ENCODE data around the gene NFAT5.
"Not testable (repeated sequence)": the region's sequence is repeated elsewhere in the genome, so short reads cannot be mapped to it uniquely, and the experiment has no call there.

- TF ChIP-seq, protein P1, sequence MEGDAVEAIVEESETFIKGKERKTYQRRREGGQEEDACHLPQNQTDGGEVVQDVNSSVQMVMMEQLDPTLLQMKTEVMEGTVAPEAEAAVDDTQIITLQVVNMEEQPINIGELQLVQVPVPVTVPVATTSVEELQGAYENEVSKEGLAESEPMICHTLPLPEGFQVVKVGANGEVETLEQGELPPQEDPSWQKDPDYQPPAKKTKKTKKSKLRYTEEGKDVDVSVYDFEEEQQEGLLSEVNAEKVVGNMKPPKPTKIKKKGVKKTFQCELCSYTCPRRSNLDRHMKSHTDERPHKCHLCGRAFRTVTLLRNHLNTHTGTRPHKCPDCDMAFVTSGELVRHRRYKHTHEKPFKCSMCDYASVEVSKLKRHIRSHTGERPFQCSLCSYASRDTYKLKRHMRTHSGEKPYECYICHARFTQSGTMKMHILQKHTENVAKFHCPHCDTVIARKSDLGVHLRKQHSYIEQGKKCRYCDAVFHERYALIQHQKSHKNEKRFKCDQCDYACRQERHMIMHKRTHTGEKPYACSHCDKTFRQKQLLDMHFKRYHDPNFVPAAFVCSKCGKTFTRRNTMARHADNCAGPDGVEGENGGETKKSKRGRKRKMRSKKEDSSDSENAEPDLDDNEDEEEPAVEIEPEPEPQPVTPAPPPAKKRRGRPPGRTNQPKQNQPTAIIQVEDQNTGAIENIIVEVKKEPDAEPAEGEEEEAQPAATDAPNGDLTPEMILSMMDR (IDR thresholded peaks at IDR 0.05; ENCODE audit: borderline replicate concordance, extremely low read depth, low read length, poor library complexity, severe bottlenecking) = not testable (repeated sequence)
- not testable (repeated sequence) for TF ChIP-seq EZH2 (IDR thresholded peaks at IDR 0.05; ENCODE audit: borderline replicate concordance, low read depth, low read length, severe bottlenecking)
Observed at GRCh38 chr16:69584493-69584892, 18.7 kb downstream of the NFAT5 start.

All from DND-41 (cell line).